Stimulated activated CD8-positive, alpha-beta memory T cell treated with anti-CD3 and anti-CD28 coated beads, Interleukin-12 subunit alpha, Interleukin-12 subunit beta, amount 100 ng/mL, for 4 hours (primary cell): Measurements from ENCODE around the gene EZR.

Source experiments
- DNase-seq: peaks from one replicate; pipeline ENCODE4 v3.0.0-alpha.2; 2020; ENCODE audit warnings: low read depth

Gene EZR

GRCh38 chr6:158725704-158726103 is 93.5 kb downstream of the EZR start:
- DNase-seq: no peak

GRCh38 chr6:158722176-158722729 is 96.9 kb downstream of the EZR start:
- no peak for DNase-seq

GRCh38 chr6:158718461-158719046 is 100.6 kb downstream of the EZR start:
- DNase-seq: no peak

- DNase-seq: no peak
Observed at GRCh38 chr6:158717341-158718330, 101.5 kb downstream of the EZR start.
